Endothelial cell (in vitro differentiated cells): ENCODE data around the gene COL4A6. TPM values are rescaled to one million over a fixed set of nuclear protein-coding genes. Genes with fewer than 3 reads are reported as not detected.

ENCODE experiments used
- DNase-seq: peaks from one replicate; pipeline ENCODE4 v3.0.0; 2021; ENCODE audit warnings: low spot score
- H3K27ac Mint-ChIP-seq: one replicate; pipeline ENCODE4 v1.8.0; 2021; ENCODE audit warnings: mixed read lengths, inconsistent platforms; ENCODE audit not compliant: unreplicated experiment
- H3K27me3 Mint-ChIP-seq: one replicate; pipeline ENCODE4 v1.8.0; 2021; ENCODE audit warnings: mild to moderate bottlenecking, moderate library complexity, mixed read lengths, inconsistent platforms; ENCODE audit not compliant: unreplicated experiment
- H3K36me3 Mint-ChIP-seq: one replicate; pipeline ENCODE4 v1.8.0; 2021; ENCODE audit warnings: mild to moderate bottlenecking, low read depth, mixed read lengths, inconsistent platforms; ENCODE audit not compliant: unreplicated experiment
- H3K4me1 Mint-ChIP-seq: one replicate; pipeline ENCODE4 v1.8.0; 2021; ENCODE audit warnings: mild to moderate bottlenecking, mixed read lengths, inconsistent platforms; ENCODE audit not compliant: unreplicated experiment
- H3K4me3 Mint-ChIP-seq: one replicate; pipeline ENCODE4 v1.8.0; 2021; ENCODE audit warnings: mild to moderate bottlenecking, mixed read lengths, inconsistent platforms; ENCODE audit not compliant: unreplicated experiment
- H3K9me3 Mint-ChIP-seq: one replicate; pipeline ENCODE4 v1.8.0; 2021; ENCODE audit warnings: mixed read lengths, inconsistent platforms; ENCODE audit not compliant: unreplicated experiment
- total RNA-seq: library from RNA; stranded (reverse); fragmentation: NEBNext Ultra II Directional; extraction: Animal tissue kit (Norgen Biotek cat#: 25700); gene quantifications from one replicate; pipeline ENCODE4 v1.2.1, GENCODE V29; 2021; ENCODE audit not compliant: unreplicated experiment
- TF ChIP-seq, protein P1 (sequence below): fragments of 200-600 bp; sonication (generic); IDR thresholded peaks from one replicate; pipeline ENCODE4 v1.5.0; 2021; ENCODE audit warnings: antibody characterized with exemption; ENCODE audit not compliant: unreplicated experiment

COL4A6 gene
- total RNA-seq, 1 donor from 2014 or later = 10.5 TPM

DNA sequence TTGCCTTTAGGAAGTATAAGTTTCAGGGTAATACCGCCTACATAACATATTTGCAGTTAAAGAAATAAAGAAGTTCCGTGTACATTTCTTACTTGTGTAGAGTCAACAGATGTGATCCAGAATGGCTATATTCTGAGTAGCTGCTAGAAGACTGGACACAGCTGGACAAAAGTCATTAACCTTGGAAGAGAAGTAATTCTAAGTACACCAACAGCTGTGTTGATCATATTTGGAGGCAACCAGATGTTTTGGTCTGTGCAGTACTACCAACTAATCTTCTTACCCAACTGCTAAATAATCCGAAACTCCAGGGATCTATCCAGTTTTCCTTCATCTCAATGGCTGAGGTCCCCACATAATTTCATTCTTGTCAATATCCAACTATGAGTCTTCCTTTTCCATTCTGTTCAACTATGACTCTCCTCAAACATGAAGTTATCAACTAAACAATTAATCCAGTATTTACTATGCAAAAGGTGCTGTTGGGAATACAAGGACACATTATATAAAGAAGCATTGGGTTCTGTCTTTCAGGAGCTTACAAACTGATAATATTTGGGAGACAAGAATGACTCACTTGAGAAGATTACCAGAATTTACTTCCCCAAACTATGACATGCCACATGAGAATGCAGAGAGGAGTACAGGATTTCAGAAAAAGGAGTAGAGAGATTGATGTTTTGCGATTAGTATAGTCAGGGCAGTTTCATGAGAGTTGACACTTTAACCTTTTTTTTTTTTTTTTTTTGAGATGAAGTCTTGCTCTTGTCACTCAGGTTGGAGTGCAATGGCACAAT, 78.2 kb downstream of the COL4A6 start:
- Mint-ChIP-seq H3K27me3 (no peaks in the 10 kb centered on the region), H3K4me1 (no peaks in the 10 kb centered on the region), H3K27ac (no peak overlapping the region), H3K4me3 (no peak overlapping the region), H3K36me3 (no peaks in the 10 kb centered on the region), H3K9me3 (no peaks in the 10 kb centered on the region)
- no peak for DNase-seq
- TF ChIP-seq, protein P1, sequence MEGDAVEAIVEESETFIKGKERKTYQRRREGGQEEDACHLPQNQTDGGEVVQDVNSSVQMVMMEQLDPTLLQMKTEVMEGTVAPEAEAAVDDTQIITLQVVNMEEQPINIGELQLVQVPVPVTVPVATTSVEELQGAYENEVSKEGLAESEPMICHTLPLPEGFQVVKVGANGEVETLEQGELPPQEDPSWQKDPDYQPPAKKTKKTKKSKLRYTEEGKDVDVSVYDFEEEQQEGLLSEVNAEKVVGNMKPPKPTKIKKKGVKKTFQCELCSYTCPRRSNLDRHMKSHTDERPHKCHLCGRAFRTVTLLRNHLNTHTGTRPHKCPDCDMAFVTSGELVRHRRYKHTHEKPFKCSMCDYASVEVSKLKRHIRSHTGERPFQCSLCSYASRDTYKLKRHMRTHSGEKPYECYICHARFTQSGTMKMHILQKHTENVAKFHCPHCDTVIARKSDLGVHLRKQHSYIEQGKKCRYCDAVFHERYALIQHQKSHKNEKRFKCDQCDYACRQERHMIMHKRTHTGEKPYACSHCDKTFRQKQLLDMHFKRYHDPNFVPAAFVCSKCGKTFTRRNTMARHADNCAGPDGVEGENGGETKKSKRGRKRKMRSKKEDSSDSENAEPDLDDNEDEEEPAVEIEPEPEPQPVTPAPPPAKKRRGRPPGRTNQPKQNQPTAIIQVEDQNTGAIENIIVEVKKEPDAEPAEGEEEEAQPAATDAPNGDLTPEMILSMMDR = no peak

DNA sequence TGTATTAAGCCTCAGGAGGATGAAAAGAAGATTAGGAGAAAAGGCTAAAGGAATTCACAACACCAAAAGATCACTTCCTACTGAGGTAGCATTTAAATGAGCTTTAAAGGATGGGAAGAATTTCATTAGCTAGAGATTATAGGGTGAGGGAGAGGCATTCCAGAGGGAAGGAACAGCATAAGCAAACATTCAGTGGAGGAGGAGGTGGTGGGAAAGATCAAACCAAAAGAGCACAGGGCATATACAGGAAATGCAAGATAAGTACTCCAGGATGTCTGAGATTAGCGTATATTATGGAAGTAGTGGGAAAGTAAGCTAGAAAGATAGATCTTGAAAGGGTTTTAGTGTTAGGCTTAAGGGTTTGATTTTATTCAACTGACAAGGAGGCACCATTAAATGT, 84.8 kb downstream of the COL4A6 start:
- DNase-seq = no peak
- Mint-ChIP-seq H3K36me3 (no peaks in the 10 kb centered on the region), H3K27me3 (no peaks in the 10 kb centered on the region), H3K9me3 (no peaks in the 10 kb centered on the region), H3K27ac (no peak overlapping the region), H3K4me1 (peaks cover 9% of the 10 kb centered on the region), H3K4me3 (no peak overlapping the region)
- TF ChIP-seq, protein P1 = no peak

DNA sequence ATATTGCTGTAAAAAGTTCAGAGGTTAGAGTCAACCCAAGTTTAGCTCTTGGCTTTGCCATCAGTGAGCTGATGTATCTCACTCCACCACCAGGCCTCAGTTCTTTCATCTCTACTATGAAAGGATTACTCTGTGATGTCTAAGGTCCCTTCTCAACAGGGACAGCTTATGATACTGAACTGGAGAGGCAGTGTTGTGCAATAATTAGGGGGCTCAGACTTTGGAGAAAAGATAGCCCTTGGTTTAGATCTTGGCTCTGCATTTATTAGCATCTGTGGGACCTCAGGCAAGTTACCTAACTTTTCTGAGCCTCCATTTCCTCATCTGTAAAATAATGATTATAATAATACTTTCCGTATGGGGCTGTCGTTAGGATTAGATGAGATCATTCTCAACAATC, 89.0 kb downstream of the COL4A6 start:
- Mint-ChIP-seq H3K27ac (no peak overlapping the region), H3K27me3 (no peaks in the 10 kb centered on the region), H3K36me3 (no peaks in the 10 kb centered on the region), H3K9me3 (no peaks in the 10 kb centered on the region), H3K4me3 (no peak overlapping the region), H3K4me1 (peaks cover 13% of the 10 kb centered on the region)
- TF ChIP-seq, protein P1 = no peak
- DNase-seq = no peak

DNA sequence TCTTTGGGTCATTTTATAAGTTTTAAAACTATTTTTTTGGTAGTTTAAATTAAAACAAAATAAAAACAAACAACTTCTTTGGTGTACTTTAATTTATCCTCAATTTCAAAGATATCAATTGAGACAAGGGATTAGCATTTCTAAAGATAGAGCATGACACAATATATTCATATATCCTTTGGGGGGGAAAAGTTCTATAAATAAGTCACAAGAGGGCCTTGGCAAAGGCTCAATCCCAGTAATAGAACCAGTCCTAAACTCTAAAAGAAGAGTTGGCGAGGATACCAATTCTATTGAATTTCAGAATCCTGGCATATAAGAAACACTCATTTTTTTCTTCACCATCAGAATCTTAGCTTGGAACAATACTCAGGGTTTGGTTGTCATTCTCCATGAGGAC, 89.7 kb downstream of the COL4A6 start:
- no peaks in the 10 kb centered on the region for H3K36me3 Mint-ChIP-seq
- H3K27ac Mint-ChIP-seq = no peak overlapping the region
- no peaks in the 10 kb centered on the region for H3K9me3 Mint-ChIP-seq
- no peak overlapping the region for H3K4me3 Mint-ChIP-seq
- TF ChIP-seq, protein P1 = no peak
- H3K27me3 Mint-ChIP-seq = no peaks in the 10 kb centered on the region
- peaks cover 12% of the 10 kb centered on the region for H3K4me1 Mint-ChIP-seq
- DNase-seq = no peak

DNA sequence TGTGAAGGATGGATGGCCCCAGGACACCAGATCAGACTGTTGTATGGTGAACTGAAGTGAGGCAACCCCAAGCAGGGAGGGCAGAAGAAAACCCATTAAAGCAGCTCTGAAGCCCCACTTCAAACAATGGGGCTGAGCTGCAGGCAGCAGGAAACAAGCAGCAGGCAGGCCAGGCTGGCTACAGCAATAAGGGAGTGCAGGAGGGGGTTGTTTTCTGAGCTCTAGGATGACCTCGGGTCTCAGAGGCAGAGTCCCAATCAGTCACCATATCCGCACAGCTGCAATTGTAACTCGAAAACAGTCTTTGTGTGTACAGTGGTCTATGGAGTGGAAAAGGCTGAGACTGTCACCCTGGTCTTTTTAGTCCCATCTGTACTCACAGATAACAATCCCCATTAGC, 90.4 kb downstream of the COL4A6 start:
- H3K4me1 Mint-ChIP-seq = peaks cover 9% of the 10 kb centered on the region
- no peaks in the 10 kb centered on the region for H3K27me3 Mint-ChIP-seq
- no peaks in the 10 kb centered on the region for H3K9me3 Mint-ChIP-seq
- TF ChIP-seq, protein P1 = no peak
- H3K4me3 Mint-ChIP-seq = no peak overlapping the region
- peak overlapping the region; percentile 87 for H3K27ac Mint-ChIP-seq
- no peaks in the 10 kb centered on the region for H3K36me3 Mint-ChIP-seq
- peak; percentile 25 for DNase-seq
